ENCODE results near the gene KIF3A.

KIF3A gene

GRCh38 chr5:132759114-132760048, 22.0 kb upstream of the KIF3A start:
- no peak for TF ChIP-seq CTCF (IDR thresholded peaks at IDR 0.05; ENCODE audit: low read depth, low read length)
- DNase-seq (ENCODE audit: extremely low read depth, low read depth), result no peak

GRCh38 chr5:132758451-132758850, 21.1 kb upstream of the KIF3A start:
- no peak for TF ChIP-seq CTCF (IDR thresholded peaks at IDR 0.05; ENCODE audit: low read depth, low read length)
- no peak for DNase-seq (ENCODE audit: extremely low read depth, low read depth)

- DNase-seq (ENCODE audit: extremely low read depth, low read depth), result no peak
- TF ChIP-seq CTCF (IDR thresholded peaks at IDR 0.05; ENCODE audit: low read depth, low read length), result no peak
These were observed 19.2 kb upstream of the KIF3A start for GRCh38 chr5:132756542-132756941.

GRCh38 chr5:132754947-132755346, 17.6 kb upstream of the KIF3A start:
- DNase-seq (ENCODE audit: extremely low read depth, low read depth), result no peak
- peak; percentile 29 for TF ChIP-seq CTCF (IDR thresholded peaks at IDR 0.05; ENCODE audit: low read depth, low read length)

GRCh38 chr5:132754111-132754510, 16.8 kb upstream of the KIF3A start:
- no peak for TF ChIP-seq CTCF (IDR thresholded peaks at IDR 0.05; ENCODE audit: low read depth, low read length)
- no peak for DNase-seq (ENCODE audit: extremely low read depth, low read depth)

- TF ChIP-seq CTCF (IDR thresholded peaks at IDR 0.05; ENCODE audit: low read depth, low read length), result peak; percentile 30
- no peak for DNase-seq (ENCODE audit: extremely low read depth, low read depth)
These were observed 16.0 kb upstream of the KIF3A start for GRCh38 chr5:132753135-132753987.

Measured in AG09319 (cell line).